ENCODE results near the gene GIMAP6. TPM values are rescaled to one million over a fixed set of nuclear protein-coding genes. Genes with fewer than 3 reads are reported as not detected.
"Not testable (repeated sequence)": the region's sequence is repeated elsewhere in the genome, so short reads cannot be mapped to it uniquely, and the experiment has no call there.

The GIMAP6 gene
- total RNA-seq, 4 donors from 2014 or later = 14.4 to 68.8 (median 29.4) TPM

- Histone ChIP-seq H3K27ac (peak overlapping the region in 2 of 4 donors; percentile 34 to 50), H3K4me3 (no peak overlapping the region), H3K27me3 (no peaks in the 10 kb centered on the region), H3K4me1 (peaks cover 0 to 10% (median 0%) of the 10 kb centered on the region in 4 donors), H3K36me3 (no peaks in the 10 kb centered on the region), H3K9me3 (peaks cover 0 to 12% (median 0%) of the 10 kb centered on the region in 4 donors)
- 78 to 85% methylated on average over 1 of the region's 1 CpG for WGBS, 2 donors
- TF ChIP-seq POLR2A (IDR thresholded peaks at IDR 0.05) (no peak), EP300 (IDR thresholded peaks at IDR 0.05) (no peak), CTCF (IDR thresholded peaks at IDR 0.05) (no peak)
- no peak for DNase-seq (ENCODE audit: low spot score in 2 of 2)
Observed at GRCh38 chr7:150587551-150587950, 44.6 kb downstream of the GIMAP6 start.

- no peaks in the 10 kb centered on the region for H3K36me3 ChIP-seq
- H3K4me1 ChIP-seq = peaks cover 0 to 10% (median 0%) of the 10 kb centered on the region in 4 donors
- no peak for DNase-seq (ENCODE audit: low spot score in 2 of 2)
- TF ChIP-seq CTCF (IDR thresholded peaks at IDR 0.05) (no peak), EP300 (IDR thresholded peaks at IDR 0.05) (peak in 1 of 2 donors; percentile 77)
- H3K4me3 ChIP-seq = no peak overlapping the region
- peaks cover 0 to 4% (median 0%) of the 10 kb centered on the region in 4 donors for H3K9me3 ChIP-seq
- H3K27me3 ChIP-seq = no peaks in the 10 kb centered on the region
- peak overlapping the region in 2 of 4 donors; percentile 34 to 69 for H3K27ac ChIP-seq
Observed at GRCh38 chr7:150586785-150587152, 45.4 kb downstream of the GIMAP6 start.

- no peak overlapping the region for H3K4me3 ChIP-seq
- TF ChIP-seq POLR2A (IDR thresholded peaks at IDR 0.05) (no peak), CTCF (IDR thresholded peaks at IDR 0.05) (no peak), EP300 (IDR thresholded peaks at IDR 0.05) (no peak)
- no peaks in the 10 kb centered on the region for H3K27me3 ChIP-seq
- H3K4me1 ChIP-seq = peaks cover 0 to 10% (median 0%) of the 10 kb centered on the region in 4 donors
- H3K27ac ChIP-seq = peak overlapping the region in 2 of 4 donors; percentile 17 to 69
- peaks cover 0 to 2% (median 0%) of the 10 kb centered on the region in 4 donors for H3K9me3 ChIP-seq
- WGBS, 2 donors = 42 to 46% methylated on average over 4 of the region's 4 CpGs
- no peak for DNase-seq (ENCODE audit: low spot score in 2 of 2)
- H3K36me3 ChIP-seq = no peaks in the 10 kb centered on the region
Observed at GRCh38 chr7:150586068-150586784, 46.0 kb downstream of the GIMAP6 start.

GRCh38 chr7:150585199-150585598 is 47.0 kb downstream of the GIMAP6 start:
- Histone ChIP-seq H3K27me3 (no peaks in the 10 kb centered on the region), H3K9me3 (peaks cover 0 to 9% (median 0%) of the 10 kb centered on the region in 4 donors), H3K4me3 (no peak overlapping the region), H3K36me3 (no peaks in the 10 kb centered on the region), H3K27ac (no peak overlapping the region), H3K4me1 (peaks cover 0 to 10% (median 0%) of the 10 kb centered on the region in 4 donors)
- DNase-seq (ENCODE audit: low spot score in 2 of 2) = no peak
- TF ChIP-seq POLR2A (IDR thresholded peaks at IDR 0.05) = no peak
- TF ChIP-seq EP300 (IDR thresholded peaks at IDR 0.05) = no peak
- TF ChIP-seq CTCF (IDR thresholded peaks at IDR 0.05) = no peak
- 74 to 84% methylated on average over 7 of the region's 7 CpGs for WGBS, 2 donors

GRCh38 chr7:150580638-150581394 is 51.4 kb downstream of the GIMAP6 start:
- 78 to 84% methylated on average over 3 of the region's 3 CpGs for WGBS, 2 donors
- no peak for TF ChIP-seq POLR2A (IDR thresholded peaks at IDR 0.05)
- TF ChIP-seq EP300 (IDR thresholded peaks at IDR 0.05) = no peak
- TF ChIP-seq CTCF (IDR thresholded peaks at IDR 0.05) = no peak
- Histone ChIP-seq H3K4me3 (no peak overlapping the region), H3K27me3 (no peaks in the 10 kb centered on the region), H3K9me3 (peaks cover 0 to 14% (median 0%) of the 10 kb centered on the region in 4 donors), H3K27ac (no peak overlapping the region), H3K36me3 (no peaks in the 10 kb centered on the region), H3K4me1 (no peaks in the 10 kb centered on the region)
- DNase-seq (ENCODE audit: low spot score in 2 of 2) = no peak

GRCh38 chr7:150579979-150580637 is 52.1 kb downstream of the GIMAP6 start:
- WGBS, 2 donors = 75 to 90% methylated on average over 7 of the region's 7 CpGs
- H3K27me3 ChIP-seq; H3K27ac ChIP-seq; DNase-seq (ENCODE audit: low spot score in 2 of 2); H3K4me3 ChIP-seq; H3K4me1 ChIP-seq; H3K36me3 ChIP-seq: not testable (repeated sequence)
- H3K9me3 ChIP-seq = peaks cover 0 to 20% (median 0%) of the 10 kb centered on the region in 4 donors

Data from tibial nerve (tissue), 4 donors.